ENCODE measurements around the gene CENPC. TPM values are rescaled to one million over a fixed set of nuclear protein-coding genes. Genes with fewer than 3 reads are reported as not detected.

The CENPC gene
- total and polyA plus RNA-seq, 4 experiments from 2014 or later: 15.2 to 69.1 (median 43.9) TPM

DNA sequence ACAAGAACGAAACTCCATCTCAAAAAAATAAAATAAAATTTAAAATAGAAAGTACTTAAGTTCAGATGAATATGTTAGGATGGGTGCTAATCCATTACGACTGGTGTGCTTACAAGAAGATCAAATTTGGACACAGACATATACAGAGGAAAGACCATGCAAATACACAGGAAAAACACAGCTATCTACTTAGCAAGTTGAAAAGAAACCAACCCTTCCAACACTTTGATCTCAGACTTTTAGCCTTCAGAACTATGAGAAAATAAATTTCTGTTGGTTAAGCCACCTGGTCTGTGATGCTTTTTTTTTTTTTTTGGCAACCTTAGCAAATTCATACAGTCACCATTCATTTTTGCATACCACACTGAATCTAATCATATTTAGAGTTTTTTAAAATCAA, 116.5 kb downstream of the CENPC start:
- CTCF ChIA-PET (ENCODE audit: partially characterized antibody): no interaction called here
- H3K4me3 Mint-ChIP-seq: no peak overlapping the region
- no peaks in the 10 kb centered on the region for H3K27me3 ChIP-seq (ENCODE audit: insufficient read depth, low read length)
- H3K27me3 Mint-ChIP-seq: peaks cover 0 to 1% of the 10 kb centered on the region in 2 donors
- peaks cover 15 to 22% of the 10 kb centered on the region in 2 donors for H3K36me3 Mint-ChIP-seq
- no peak overlapping the region for H3K27ac ChIP-seq (ENCODE audit: low read depth, low read length)
- POLR2A ChIA-PET (ENCODE audit: partially characterized antibody): no interaction called here
- intact Hi-C loops (cut with micrococcal nuclease): no loop called here
- H3K36me3 ChIP-seq (ENCODE audit: insufficient read depth, low read length): no peaks in the 10 kb centered on the region
- no peaks in the 10 kb centered on the region for H3K4me1 Mint-ChIP-seq
- H3K4me3 ChIP-seq (ENCODE audit: low read length in 2 of 2): no peak overlapping the region
- H3K9me3 ChIP-seq (ENCODE audit: control insufficient read depth in 1 of 2, low read length in 2 of 2): no peaks in the 10 kb centered on the region
- H3K9me3 Mint-ChIP-seq: peaks cover 0 to 32% (median 19%) of the 10 kb centered on the region in 8 donors
- no peak for DNase-seq
- H3K27ac Mint-ChIP-seq: no peak overlapping the region
- H3K4me1 ChIP-seq (ENCODE audit: insufficient read depth, low read length): no peaks in the 10 kb centered on the region

Other genes with a start within 250 kb of the CENPC start
- gene STAP1, start 13.2 kb upstream of the CENPC start, total RNA-seq: 1 to 10 TPM; 3.6 to 3.9 TPM
- 1 to 10 TPM; 2.8 to 3.7 TPM for gene STAP1, start 13.2 kb upstream of the CENPC start, polyA plus RNA-seq
- 10 to 100 TPM; 55.1 to 55.8 TPM for gene UBA6, start 155.7 kb upstream of the CENPC start, total RNA-seq
- gene UBA6, start 155.7 kb upstream of the CENPC start, polyA plus RNA-seq: 10 to 100 TPM; 14.2 to 29.4 TPM
- not detected for gene GNRHR, start 208.9 kb upstream of the CENPC start, total RNA-seq
- not detected for gene GNRHR, start 208.9 kb upstream of the CENPC start, polyA plus RNA-seq

Measured in CD4-positive, alpha-beta memory T cell (primary cell).